Activated naive CD4-positive, alpha-beta T cell (primary cell): Measurements from ENCODE around the gene SLC22A23.
A peak's percentile ranks its signal among the peaks of the same experiment; 100 is the strongest.
"Not testable (repeated sequence)": the region's sequence is repeated elsewhere in the genome, so short reads cannot be mapped to it uniquely, and the experiment has no call there.

ENCODE experiments used
- DNase-seq, 4 experiments: peaks; one replicate each; lab custom pipeline; 2025; lab: John Stamatoyannopoulos, UW

Gene SLC22A23

GRCh38 chr6:3263096-3263495, 193.8 kb downstream of the SLC22A23 start:
- DNase-seq, result no peak

- DNase-seq, result no peak
These were observed 194.9 kb downstream of the SLC22A23 start for GRCh38 chr6:3261921-3262320.

DNA sequence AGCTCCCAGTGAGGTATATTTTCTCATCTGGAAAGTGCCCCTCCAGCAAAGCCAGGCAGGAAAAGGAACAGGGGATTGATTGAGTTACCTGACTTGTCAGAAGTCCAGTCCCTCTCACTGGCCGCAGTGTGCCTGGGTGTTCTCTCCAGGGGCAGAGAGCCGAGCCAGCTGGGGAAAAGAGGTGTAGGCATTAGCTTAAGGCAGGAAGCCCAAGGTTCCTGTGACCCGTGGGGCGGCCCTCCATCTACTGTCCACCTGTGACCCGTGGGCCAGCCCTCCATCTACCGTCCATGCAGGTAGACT, 195.4 kb downstream of the SLC22A23 start:
- no peak for DNase-seq

- no peak for DNase-seq
These were observed 195.9 kb downstream of the SLC22A23 start for GRCh38 chr6:3260772-3261517.

GRCh38 chr6:3260296-3260695, 196.6 kb downstream of the SLC22A23 start:
- DNase-seq, result no peak

GRCh38 chr6:3259491-3259958, 197.3 kb downstream of the SLC22A23 start:
- DNase-seq, result no peak

DNA sequence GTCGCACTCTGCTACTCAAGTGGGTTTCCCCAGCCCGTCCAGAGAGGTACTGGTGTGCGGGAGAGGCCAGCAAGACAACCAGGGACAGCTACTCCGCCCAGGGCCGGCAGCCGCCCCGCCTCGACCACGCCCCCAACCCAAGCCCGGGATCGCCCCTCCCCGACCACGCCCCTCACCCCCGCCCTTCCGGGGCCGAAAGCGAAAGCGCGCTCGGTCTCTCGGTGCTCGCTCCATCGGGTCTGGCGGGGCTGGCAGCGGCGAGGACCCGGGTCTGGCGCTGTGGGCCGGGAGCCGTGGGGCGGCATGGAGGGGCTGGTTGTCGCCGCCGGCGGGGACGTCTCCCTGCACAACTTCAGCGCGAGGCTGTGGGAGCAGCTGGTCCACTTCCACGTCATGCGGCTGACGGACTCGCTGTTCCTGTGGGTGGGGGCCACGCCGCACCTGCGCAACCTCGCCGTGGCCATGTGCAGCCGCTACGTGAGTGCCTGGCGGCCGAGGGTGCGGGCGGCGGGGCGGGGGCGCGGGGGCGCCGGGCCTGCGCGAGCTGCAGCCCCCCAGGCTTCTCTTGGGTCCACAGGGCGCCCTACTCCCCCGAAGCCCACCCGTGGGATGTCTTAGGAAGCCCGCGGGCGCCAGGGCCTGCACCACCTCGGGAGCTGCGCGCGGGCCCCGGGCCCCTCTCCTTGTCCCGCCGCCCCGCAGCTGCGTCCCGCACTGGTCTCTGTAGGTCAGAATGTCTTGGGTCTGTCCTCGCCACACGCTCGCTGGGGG, 197.9 kb downstream of the SLC22A23 start, which contains the start of gene PSMG4:
PSMG4 (plus strand) TSS at position 228 of the 771 bp plus-strand sequence; CDS start at position 304, 76 bp downstream.
- peak; percentile 82 to 93 (median 86) for DNase-seq

- DNase-seq, result no peak
These were observed 198.6 kb downstream of the SLC22A23 start for GRCh38 chr6:3258201-3258600.

- DNase-seq, result no peak
These were observed 203.3 kb downstream of the SLC22A23 start for GRCh38 chr6:3253597-3253961.

GRCh38 chr6:3252861-3253596, 203.8 kb downstream of the SLC22A23 start:
- DNase-seq, result no peak

DNA sequence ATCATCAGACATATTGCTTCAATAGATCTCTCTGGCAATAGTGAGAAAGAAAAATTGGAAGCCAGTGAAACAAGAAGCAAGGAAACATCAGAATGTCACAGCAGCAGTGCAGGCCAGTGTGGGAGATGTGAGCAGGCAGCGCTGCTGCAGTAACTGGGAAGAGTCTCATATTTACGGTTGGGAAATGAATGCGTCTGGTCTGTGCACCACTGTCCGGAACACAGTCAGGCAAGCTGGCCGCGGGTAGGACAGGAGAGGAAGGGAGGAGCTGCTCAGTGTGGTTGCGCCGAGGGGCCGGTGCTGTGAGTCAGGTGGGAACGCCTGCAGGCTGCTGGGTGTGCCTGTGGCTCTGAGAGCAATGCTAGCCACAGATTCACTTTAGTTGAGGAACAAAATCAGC, 204.5 kb downstream of the SLC22A23 start:
- no peak for DNase-seq

DNA sequence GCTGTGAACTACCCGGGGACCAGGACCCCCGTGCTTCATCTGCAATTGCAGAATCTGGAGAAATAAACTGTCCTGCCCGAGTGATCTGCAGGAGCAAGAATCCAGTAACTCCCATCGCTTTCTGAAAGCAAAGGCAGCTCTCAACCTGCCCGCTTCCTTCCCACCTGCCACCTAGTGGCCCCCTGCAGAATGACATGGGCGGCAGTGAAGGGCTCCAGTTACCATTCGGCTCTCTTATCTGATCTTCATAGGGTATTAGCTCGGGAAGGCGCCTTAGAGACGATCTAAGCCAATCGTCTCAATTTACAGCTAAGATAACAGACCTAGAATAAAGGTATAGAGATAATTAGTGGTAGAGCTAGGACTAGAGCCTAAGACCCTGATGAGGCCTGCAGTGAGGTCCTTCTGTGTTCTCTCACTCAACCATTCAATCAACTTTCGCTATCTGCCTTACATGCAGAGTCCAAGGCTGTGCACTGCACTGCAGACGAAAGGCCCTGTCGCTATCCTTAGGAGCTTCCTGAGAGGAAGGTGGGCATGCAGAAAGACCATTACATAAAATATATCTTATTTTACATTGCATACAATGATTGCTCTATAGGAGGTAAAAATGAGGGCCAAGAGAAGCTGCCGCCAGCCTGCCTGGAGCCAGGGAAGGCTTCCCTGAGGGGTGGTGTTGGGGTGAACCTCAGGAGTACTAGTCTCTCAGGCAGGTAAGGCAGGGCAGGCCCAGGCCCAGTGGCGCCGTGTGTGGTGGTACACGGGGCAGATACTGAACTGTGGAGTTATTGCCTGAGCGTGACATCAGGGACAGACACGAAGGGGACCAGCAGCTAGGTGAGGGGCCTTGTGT, 205.2 kb downstream of the SLC22A23 start:
- peak; percentile 20 to 75 (median 54) for DNase-seq

- DNase-seq, result no peak
These were observed 206.6 kb downstream of the SLC22A23 start for GRCh38 chr6:3250231-3250675.

DNA sequence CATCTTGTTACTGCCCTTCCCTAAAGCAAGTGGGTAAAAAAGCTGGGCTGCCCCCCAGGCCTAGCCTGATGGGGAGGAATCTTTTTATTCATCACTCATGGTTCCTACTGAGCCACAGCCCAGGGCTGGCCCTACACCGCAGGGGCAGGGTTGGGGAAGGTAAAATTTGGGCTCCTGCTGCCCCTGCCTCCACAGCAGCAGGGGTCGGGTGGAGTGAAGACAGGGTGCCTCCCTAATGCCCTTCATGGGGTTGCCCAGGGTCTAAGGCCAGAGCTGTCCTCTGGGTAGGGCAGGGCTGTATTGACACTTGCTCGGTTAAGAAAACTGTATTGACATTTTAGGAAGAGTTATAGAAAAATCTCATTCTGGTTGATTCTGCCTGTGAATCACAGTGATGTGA, 207.0 kb downstream of the SLC22A23 start:
- DNase-seq, result no peak

GRCh38 chr6:3247255-3248146, 209.3 kb downstream of the SLC22A23 start:
- no peak for DNase-seq

- DNase-seq, result no peak
These were observed 211.6 kb downstream of the SLC22A23 start for GRCh38 chr6:3245216-3245615.

- DNase-seq, result not testable (repeated sequence)
These were observed 212.1 kb downstream of the SLC22A23 start for GRCh38 chr6:3244832-3245161.

GRCh38 chr6:3244003-3244831, 212.6 kb downstream of the SLC22A23 start:
- DNase-seq, result no peak

DNA sequence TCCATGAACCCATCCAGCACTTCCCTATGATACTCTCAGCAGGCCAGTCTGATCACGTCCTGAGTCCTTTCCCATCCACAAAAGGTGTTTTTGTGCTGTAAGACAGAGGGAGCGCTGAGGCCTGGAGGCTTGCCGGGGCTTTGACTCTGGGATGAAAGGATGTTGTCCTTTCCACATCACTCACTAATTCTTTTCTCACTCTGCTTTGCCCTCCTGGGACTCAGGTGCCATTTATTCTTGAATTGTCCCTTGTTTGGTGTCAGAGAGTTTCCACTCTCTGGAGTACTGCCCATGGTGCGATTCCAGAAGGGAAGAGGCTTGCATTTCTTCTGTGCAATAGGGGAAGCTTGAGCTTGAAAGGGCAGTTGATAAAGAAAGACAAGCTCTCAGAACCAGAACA, 214.1 kb downstream of the SLC22A23 start:
- no peak for DNase-seq

GRCh38 chr6:3241745-3242144, 215.1 kb downstream of the SLC22A23 start:
- not testable (repeated sequence) for DNase-seq
